Measurements from ENCODE around the gene ZNF444. TPM values are rescaled to one million over a fixed set of nuclear protein-coding genes. Genes with fewer than 3 reads are reported as not detected.

The ZNF444 gene
- total and polyA plus RNA-seq, 9 of the 15 experiments (the other 6 are each of a cell fraction or from before 2014, with no cell fraction given) = 0.39 to 40.0 (median 6.9) TPM

GRCh38 chr19:56140583-56141416 is at the start of gene ZNF444 (continued):
- TF ChIP-seq GTF3C2 (IDR thresholded peaks at IDR 0.05; ENCODE audit: borderline replicate concordance, extremely low read depth, insufficient read length) = no peak
- TF ChIP-seq, protein P1, sequence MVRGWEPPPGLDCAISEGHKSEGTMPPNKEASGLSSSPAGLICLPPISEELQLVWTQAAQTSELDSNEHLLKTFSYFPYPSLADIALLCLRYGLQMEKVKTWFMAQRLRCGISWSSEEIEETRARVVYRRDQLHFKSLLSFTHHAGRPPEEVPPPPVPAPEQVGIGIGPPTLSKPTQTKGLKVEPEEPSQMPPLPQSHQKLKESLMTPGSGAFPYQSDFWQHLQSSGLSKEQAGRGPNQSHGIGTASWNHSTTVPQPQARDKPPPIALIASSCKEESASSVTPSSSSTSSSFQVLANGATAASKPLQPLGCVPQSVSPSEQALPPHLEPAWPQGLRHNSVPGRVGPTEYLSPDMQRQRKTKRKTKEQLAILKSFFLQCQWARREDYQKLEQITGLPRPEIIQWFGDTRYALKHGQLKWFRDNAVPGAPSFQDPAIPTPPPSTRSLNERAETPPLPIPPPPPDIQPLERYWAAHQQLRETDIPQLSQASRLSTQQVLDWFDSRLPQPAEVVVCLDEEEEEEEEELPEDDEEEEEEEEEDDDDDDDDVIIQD (CRISPR knock-in tag; IDR thresholded peaks at IDR 0.05) = no peak
- no peak for TF ChIP-seq KAT7 (CRISPR knock-in tag; IDR thresholded peaks at IDR 0.05; ENCODE audit: borderline replicate concordance)
- no peak for TF ChIP-seq ZBED1 (IDR thresholded peaks at IDR 0.05)
- TF ChIP-seq ZSCAN32 (CRISPR knock-in tag; IDR thresholded peaks at IDR 0.05) = no peak
- no peak for TF ChIP-seq ZNF24 (IDR thresholded peaks at IDR 0.05)
- TF ChIP-seq ESRRA (IDR thresholded peaks at IDR 0.05; ENCODE audit: borderline replicate concordance, low read depth) = no peak; the same call in 1 of the 2 replicates
- no peak for TF ChIP-seq MYNN (IDR thresholded peaks at IDR 0.05)
- no peak for TF ChIP-seq MYNN (CRISPR knock-in tag; IDR thresholded peaks at IDR 0.05)
- TF ChIP-seq DLX4 (CRISPR knock-in tag; IDR thresholded peaks at IDR 0.05) = no peak
- TF ChIP-seq, protein P2, sequence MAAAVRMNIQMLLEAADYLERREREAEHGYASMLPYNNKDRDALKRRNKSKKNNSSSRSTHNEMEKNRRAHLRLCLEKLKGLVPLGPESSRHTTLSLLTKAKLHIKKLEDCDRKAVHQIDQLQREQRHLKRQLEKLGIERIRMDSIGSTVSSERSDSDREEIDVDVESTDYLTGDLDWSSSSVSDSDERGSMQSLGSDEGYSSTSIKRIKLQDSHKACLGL (CRISPR knock-in tag; IDR thresholded peaks at IDR 0.05; ENCODE audit: borderline replicate concordance, poor library complexity, severe bottlenecking) = no peak
- TF ChIP-seq ZNF79 (CRISPR knock-in tag; IDR thresholded peaks at IDR 0.05; ENCODE audit: low read depth) = no peak
- no peak for TF ChIP-seq NFXL1 (CRISPR knock-in tag; IDR thresholded peaks at IDR 0.05)
- 0 out of 2 replicates have a peak, but pooled peaks have one; percentile 45 for TF ChIP-seq RBM14 (IDR thresholded peaks at IDR 0.05; ENCODE audit: borderline replicate concordance, insufficient read depth, low read depth, low read length)
- no peak for TF ChIP-seq SETDB1 (IDR thresholded peaks at IDR 0.05; ENCODE audit: low read length)
- peak; percentile 93 for TF ChIP-seq FOXJ2 (tag; IDR thresholded peaks at IDR 0.05)
- no peak for TF ChIP-seq FIP1L1 (IDR thresholded peaks at IDR 0.05; ENCODE audit: low read depth, low read length, poor library complexity, severe bottlenecking)
- no peak for TF ChIP-seq ZNF140 (CRISPR knock-in tag; IDR thresholded peaks at IDR 0.05)
- TF ChIP-seq E4F1 (CRISPR knock-in tag; IDR thresholded peaks at IDR 0.05; ENCODE audit: borderline replicate concordance) = peak; percentile 85; the same call in 1 of the 2 replicates
- no peak for TF ChIP-seq CC2D1A (IDR thresholded peaks at IDR 0.05)
